ENCODE data around the gene MYO1C. TPM values are rescaled to one million over a fixed set of nuclear protein-coding genes. Genes with fewer than 3 reads are reported as not detected.
"Not testable (repeated sequence)": the region's sequence is repeated elsewhere in the genome, so short reads cannot be mapped to it uniquely, and the experiment has no call there.

Gene MYO1C
- total RNA-seq (2014; rRNA removed; shearing (Covaris generic)), result 58.2 and 62.9 TPM in 2 replicates

GRCh38 chr17:1492249-1493206, at the start of gene MYO1C:
Gene MYO1C (minus strand): TSS chr17:1492686. CDS start chr17:1492487, 199 bp downstream.
- DNase-seq (ENCODE audit: low read depth), result no peak

DNA sequence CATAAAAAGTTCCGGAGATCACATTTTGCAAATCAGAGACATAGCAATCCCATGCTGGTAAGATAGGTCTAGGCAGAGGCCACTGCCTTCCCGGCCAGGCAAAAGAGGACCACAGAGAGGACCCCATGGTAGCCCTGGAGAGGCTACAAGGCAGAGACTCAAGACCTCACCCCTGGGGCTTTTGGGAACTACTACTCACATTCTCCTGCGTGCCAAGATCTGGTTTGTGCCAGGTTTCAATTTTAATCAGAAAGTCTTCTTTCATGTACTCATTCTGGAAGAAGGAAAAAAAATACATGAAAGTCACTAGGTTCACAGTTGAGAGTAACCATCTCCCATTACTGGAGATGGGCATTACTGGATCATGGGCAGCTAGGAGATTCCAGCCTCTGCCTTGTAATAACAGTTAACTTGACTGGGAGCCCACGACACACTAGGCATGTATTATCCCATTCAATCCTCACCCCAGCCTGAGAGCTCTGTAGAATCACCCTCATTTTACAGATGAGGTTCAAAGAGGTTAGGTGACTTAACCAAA, 49.0 kb upstream of the MYO1C start:
- no peak for DNase-seq (ENCODE audit: low read depth)

GRCh38 chr17:1539811-1540210, 47.3 kb upstream of the MYO1C start:
- no peak for DNase-seq (ENCODE audit: low read depth)

DNA sequence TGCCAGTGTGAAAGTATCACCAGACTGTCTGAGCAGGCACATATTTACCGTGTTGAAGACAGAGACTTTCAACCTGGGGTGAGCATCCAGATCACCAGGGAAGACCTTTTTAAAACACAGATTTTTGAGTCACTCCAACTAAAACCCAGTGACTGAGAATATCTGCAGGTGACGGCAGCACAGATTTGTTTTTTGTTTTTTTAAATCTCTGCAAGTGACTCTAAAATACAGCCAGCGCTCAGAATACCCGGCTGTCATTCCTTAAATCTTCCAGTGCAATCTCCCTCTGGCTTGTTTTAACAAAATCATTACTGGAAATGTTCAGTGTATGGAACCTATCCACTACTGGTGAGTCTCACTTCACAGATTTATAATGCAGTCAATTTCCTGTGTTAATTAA, 43.3 kb upstream of the MYO1C start:
- no peak for DNase-seq (ENCODE audit: low read depth)

- DNase-seq (ENCODE audit: low read depth), result no peak
Measured at GRCh38 chr17:1533661-1534325, 41.3 kb upstream of the MYO1C start.

DNA sequence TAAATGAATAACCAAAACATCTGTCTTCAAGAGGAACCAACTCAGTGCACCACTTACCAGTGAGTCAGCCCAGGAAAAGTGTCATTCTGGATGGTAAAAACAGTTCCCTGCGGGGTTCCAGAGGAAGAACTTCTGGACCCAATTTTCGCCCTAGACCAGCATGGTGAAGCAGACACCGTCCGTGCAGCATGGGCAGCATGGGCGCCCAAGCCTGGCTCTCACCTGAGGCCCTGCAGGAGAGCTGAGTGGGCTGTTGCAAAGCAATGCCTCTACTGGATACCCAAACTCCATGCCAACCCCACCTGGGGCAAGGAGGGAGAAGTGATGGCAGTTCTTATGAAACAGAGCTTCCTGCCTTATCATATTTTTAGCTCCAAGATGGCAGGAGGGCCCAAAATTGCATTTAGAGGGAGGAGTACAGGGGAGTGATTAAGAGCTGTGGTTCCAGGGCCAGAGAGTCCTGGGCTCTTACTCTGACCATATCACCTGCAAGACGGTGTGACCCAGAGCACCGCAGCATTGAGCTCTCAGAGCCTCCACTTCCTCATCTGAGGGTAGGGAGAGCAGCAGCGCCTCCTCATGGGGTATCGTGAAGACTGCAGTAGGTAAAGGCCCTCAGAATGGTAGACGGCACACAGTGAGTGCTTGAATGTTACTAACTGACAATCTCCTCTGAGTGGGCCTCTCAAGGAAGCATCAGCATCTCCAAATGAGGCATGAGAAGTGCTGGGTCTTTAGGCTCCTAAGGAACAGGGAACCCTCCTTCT, 40.5 kb upstream of the MYO1C start:
- no peak for DNase-seq (ENCODE audit: low read depth)

DNA sequence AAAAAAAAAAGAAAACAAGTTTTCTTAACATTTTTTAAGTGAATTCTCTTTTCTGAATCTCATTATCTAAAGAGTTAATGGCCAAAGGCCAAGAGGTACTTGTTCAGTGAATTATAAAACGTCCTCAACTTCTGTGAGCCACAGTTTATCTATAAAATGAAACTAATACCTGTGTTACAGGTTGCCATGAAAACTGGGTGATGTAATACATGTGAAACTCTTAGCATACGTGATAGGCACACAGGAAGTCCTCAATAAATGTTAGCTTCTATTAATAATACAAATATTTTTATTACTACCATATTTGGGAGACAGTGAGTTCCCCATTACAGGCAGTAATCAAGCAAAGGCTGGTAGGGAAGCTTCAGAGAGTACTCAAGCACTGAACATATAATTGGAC, 37.4 kb upstream of the MYO1C start:
- no peak for DNase-seq (ENCODE audit: low read depth)

GRCh38 chr17:1526876-1527275, 34.4 kb upstream of the MYO1C start:
- not testable (repeated sequence) for DNase-seq (ENCODE audit: low read depth)

DNA sequence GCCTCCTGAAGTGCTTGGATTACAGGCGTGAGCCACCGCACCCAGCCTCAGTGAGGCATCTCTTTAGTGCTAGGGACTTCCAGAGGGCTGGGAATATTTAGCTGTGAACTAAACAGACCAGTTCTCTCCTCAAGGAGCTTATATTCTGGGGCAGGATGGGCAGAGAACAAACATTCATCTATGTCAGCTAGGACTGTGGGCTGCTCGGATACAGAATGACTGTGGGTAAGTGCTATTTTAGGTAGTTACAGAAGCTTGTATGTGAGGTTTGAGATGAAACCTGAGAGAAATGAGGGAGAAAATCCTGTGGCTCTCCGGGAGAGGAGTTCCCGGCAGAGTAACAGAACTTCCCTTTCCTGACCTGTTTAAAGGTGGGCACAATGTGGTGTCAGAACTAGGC, 30.1 kb upstream of the MYO1C start:
- DNase-seq (ENCODE audit: low read depth), result no peak

- no peak for DNase-seq (ENCODE audit: low read depth)
Measured at GRCh38 chr17:1521086-1521640, 28.7 kb upstream of the MYO1C start.

DNA sequence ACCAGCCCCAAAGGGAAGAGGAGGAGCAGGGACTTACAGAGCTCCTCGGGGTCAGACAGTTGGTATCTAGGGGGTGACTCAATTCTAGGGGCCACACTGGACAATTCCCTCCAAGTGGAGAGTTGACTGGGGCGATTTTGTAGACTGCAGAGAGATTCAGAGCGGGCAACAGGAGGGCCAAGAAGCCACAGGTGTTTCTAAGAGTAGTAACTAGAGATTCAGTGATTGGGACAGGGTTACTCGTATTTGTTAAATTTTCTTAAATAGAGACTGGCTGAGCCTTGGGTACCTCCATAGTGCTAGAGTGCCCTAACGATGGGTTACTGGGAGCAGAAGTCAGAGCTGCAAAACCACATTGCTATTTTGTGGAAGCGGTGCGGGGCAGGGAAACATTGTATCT, 27.2 kb upstream of the MYO1C start:
- no peak for DNase-seq (ENCODE audit: low read depth)

GRCh38 chr17:1518410-1518809, 25.9 kb upstream of the MYO1C start:
- DNase-seq (ENCODE audit: low read depth), result no peak

DNA sequence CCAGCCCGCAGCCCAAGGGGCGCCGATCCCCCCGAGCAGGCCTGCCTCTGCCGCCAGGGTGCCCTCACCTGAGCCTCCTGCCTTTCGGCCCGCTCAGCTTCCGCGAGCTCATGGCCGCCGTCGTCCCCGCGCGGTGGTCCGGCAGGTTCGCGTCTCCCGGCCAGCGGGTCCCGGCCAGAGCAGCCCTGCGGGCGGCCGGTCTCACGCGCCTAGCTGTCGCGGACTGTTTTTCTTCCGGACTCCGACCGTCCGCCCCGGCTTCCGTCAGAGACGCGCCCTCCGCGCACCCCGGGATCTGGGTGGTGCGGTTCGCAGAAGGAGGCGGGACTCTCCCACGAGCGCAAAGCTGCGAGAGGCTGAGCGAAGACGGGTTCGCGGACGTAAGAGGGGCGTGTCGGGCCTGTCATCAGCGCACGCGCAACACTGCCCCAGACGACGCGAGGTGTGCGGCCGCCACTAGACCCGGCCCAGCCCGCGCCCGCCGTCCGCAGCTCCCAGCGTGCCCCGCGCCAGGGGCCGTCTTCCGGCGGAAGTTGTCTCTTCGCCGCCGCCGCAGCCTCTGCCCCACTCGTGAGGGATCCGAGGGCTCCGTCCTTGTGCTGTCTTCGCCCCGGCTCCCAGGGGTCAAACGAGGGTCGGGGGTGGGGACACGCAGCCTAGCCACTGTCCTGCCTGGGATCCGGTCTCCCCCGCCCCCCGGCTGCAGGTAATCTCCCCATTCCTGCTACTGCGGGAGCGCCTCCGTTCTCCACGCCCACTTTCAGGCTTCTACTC, 24.1 kb upstream of the MYO1C start, which contains the start of gene INPP5K:
INPP5K (minus strand) TSS at position 225 of the 774 bp plus-strand sequence; CDS start at position 112, 113 bp downstream.
- peak; percentile 94 for DNase-seq (ENCODE audit: low read depth)

DNA sequence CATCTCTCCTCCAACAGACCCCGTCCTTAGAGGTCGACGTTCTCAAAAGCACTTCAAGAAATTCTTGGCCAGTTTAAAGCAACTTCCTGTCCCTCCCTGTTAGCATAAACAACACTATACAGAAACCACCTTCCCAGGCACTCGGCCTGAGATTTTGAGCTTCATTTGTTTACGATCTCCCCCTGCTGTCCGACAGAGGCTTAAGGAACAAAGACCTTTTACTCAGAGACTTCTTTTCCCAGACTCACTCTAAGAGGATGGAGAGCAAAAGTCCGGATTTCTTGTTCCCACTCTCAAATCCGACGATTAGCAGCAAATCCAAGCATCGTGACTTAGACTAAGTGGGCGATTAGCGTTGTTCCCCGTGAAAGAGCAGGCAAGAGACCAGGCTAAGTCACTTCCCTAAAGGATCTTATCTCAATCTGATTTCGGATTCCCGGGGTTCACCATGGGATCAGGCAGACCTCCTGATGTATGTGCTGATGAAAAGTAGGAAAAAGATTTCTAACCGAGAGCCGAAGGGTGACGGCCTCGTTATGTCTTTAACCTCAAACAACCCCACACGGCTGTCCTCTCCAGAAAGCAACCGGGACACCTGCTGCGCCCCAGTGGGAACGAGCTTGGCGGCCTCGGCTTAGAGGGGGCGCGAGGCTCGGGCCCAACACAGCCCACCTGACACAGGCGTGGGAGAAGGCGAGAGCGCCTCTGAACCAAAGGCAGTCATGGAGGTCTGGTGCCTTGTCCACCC, 23.3 kb upstream of the MYO1C start:
- peak; percentile 81 for DNase-seq (ENCODE audit: low read depth)

GRCh38 chr17:1512351-1512750, 19.9 kb upstream of the MYO1C start:
- no peak for DNase-seq (ENCODE audit: low read depth)

DNA sequence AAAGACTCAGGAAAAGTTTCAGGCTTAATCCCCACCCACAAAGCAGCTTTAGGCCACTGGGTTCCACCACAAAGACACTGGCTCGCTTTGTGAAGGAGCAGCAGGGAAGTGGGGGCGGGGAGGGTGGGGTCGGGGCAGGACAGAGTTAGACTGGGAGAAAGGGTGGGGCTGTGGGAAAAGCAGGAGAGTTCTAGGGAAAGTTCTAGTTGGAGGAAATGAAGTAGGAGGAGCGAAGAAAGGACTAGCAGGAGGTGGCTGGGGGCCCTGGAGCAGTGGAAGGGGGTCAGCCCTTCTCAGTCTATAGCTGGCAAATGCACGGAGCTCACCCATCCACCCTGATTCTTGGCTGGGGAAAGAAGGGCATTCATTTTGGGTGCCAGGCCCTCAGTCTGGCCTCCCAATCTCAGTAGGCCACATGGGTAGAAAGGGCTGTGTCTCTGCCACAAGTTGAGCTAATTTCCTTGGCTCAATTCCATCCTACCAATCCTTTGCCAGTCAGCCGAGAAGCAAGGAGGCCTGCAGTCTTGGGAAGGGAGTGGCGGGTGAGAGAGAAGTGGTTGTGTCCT, 19.4 kb upstream of the MYO1C start:
- peak; percentile 49 for DNase-seq (ENCODE audit: low read depth)

DNA sequence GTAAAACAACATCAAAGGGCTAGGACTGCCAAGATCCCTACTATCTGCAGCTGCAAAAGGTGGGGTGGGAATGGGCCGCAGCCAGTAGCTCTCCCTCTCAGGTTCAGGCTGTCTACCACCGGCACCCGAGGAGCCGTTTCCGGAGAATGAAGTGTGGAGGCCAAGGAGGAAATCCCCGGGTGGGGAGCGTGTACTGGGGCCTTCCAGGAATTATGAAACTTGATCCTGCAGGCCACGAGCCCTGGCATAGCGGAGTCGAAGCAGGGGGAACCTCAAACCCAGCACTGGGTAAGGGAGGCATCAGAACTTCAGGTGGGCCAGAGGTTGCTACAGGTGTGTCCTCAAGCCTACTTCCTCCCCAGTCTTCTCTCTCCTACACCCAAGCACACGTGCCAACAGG, 18.8 kb upstream of the MYO1C start:
- no peak for DNase-seq (ENCODE audit: low read depth)

DNA sequence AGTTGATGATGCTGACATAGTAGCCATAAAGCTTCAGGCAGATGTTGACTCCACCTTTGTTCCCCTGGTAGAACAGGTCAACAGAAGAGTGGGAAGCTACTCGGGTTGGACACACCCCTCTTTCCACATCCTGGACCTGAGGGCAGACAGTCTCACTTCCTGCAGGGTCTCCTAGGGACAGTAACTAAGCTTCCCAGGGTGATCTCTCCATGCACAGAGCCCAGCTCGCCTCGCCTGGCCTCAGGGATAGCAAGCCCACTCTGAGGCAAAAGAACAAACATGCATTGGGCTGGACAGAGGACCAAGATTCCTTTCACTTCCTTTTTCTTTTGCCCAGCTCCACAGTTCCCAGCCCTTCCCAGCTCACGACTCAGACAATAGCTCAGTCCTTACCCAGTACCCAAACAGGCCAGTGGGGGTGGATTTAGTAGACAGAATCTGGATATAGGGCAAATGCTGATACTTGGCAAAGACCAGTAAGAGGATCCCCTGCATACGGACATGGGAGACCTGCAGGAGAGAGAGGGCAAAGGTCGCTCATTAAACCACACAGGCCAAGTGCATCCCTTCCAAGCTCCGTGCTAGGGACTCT, 16.9 kb upstream of the MYO1C start:
- no peak for DNase-seq (ENCODE audit: low read depth)

GRCh38 chr17:1508709-1509108, 16.2 kb upstream of the MYO1C start:
- not testable (repeated sequence) for DNase-seq (ENCODE audit: low read depth)
